Right lobe of liver (tissue), 6 donors: ENCODE measurements around the gene SNAPC3. TPM values are rescaled to one million over a fixed set of nuclear protein-coding genes. Genes with fewer than 3 reads are reported as not detected.

Source experiments
- ATAC-seq, 4 donors: fragments of 200-7000 bp; cut with Tn5 transposase; one replicate each; pipeline ENCODE4 v1.9.1; 2020; ENCODE audit warnings: mild to moderate bottlenecking in 4 of 4, moderate library complexity in 4 of 4
- DNase-seq, 3 donors: peaks; one replicate each; pipeline ENCODE4 v3.0.0-alpha.2; 2020
- H3K27ac ChIP-seq, 3 donors: fragments of 200-600 bp; one replicate each; pipeline ENCODE4 v1.8.0; 2022
- H3K27me3 ChIP-seq, 2 donors: fragments of 200-600 bp; one replicate each; pipeline ENCODE4 v1.8.0; 2022
- H3K36me3 ChIP-seq, 4 donors: fragments of 200-600 bp; sonication (generic) in 1 of 4; one replicate each; pipeline versions ENCODE4 v1.5.1 to v1.8.0; 2017 to 2022; ENCODE audit warnings: control low read depth in 1 of 4
- H3K4me1 ChIP-seq, 4 donors: fragments of 200-600 bp; sonication (generic) in 1 of 4; one replicate each; pipeline versions ENCODE4 v1.5.1 to v1.8.0; 2017 to 2022; ENCODE audit warnings: control low read depth in 1 of 4
- H3K4me3 ChIP-seq, 3 donors: fragments of 200-600 bp; one replicate each; pipeline ENCODE4 v1.8.0; 2022
- H3K9me3 ChIP-seq, 4 donors: fragments of 200-600 bp; sonication (generic) in 1 of 4; one replicate each; pipeline versions ENCODE4 v1.5.1 to v1.8.0; 2017 to 2022; ENCODE audit warnings: control low read depth in 1 of 4
- POLR2A ChIP-seq: fragments of 450-650 bp; IDR thresholded peaks from one replicate; pipeline ENCODE4 v1.6.1; 2017; ENCODE audit warnings: antibody characterized with exemption, mild to moderate bottlenecking
- WGBS: methylation state at CpG from one replicate; pipeline ENCODE4 v1.1.6; 2018; ENCODE audit warnings: low coverage, low lambda C conversion rate; ENCODE audit not compliant: insufficient coverage; ENCODE audit errors: missing lambda C conversion rate; 5-methylcytosine and 5-hydroxymethylcytosine counted together
- intact Hi-C, 2 donors: fragments of 100-400 bp; cut with DNase I; formaldehyde crosslinking; loops; one replicate each; pipeline versions ENCODE4 v1.11.2 to v1.14.1; 2022
- long read RNA-seq: library from polyadenylated mRNA; unstranded; transcript quantifications from one replicate; pipeline ENCODE4 v2.0.0, GENCODE V29; 2019
- total RNA-seq, 6 experiments: library from RNA; depleted of rRNA in 2 of 6; stranded (reverse); fragments of >200 nt in 2 of 6; fragmentation: NEBNext Ultra II Directional in 3 of 6; extraction: Animal tissue kit (Norgen Biotek cat#: 25700) in 3 of 6; gene quantifications; one replicate each; pipeline versions ENCODE4 v1.1.0 to v1.2.4, GENCODE V29; 2016 to 2023
- TF ChIP-seq, protein P1 (sequence below), 4 donors: fragments of 200-600 bp in 3 of 4; fragments of 450-650 bp in 1 of 4; IDR thresholded peaks; one replicate each; pipeline versions ENCODE4 v1.5.1 to v1.8.0; 2016 to 2022; ENCODE audit warnings: antibody characterized with exemption in 4 of 4, mild to moderate bottlenecking in 2 of 4
- donor health status: DM: no; HTN: yes; CAD: no.
- donor health status: DM: no; HTN: no; CAD: no.
- donor health status: DM: no; HTN: no; CAD: no.
- donor health status: DM: no; HTN: yes; CAD: no.
- donor health status: DM: no; HTN: yes; CAD: no.

The SNAPC3 gene
- 10 to 100 TPM in 5 of 6 experiments, 1 to 10 TPM in 1; 9.6 to 13.5 (median 13.3) TPM for total RNA-seq
- long read RNA-seq, full-length matches to known transcripts: 4 of 4 reads
- long read RNA-seq, partial matches to known transcripts: 0 of 4 reads
- long read RNA-seq, other reads (novel, unspliced or antisense): 0 of 4 reads

DNA sequence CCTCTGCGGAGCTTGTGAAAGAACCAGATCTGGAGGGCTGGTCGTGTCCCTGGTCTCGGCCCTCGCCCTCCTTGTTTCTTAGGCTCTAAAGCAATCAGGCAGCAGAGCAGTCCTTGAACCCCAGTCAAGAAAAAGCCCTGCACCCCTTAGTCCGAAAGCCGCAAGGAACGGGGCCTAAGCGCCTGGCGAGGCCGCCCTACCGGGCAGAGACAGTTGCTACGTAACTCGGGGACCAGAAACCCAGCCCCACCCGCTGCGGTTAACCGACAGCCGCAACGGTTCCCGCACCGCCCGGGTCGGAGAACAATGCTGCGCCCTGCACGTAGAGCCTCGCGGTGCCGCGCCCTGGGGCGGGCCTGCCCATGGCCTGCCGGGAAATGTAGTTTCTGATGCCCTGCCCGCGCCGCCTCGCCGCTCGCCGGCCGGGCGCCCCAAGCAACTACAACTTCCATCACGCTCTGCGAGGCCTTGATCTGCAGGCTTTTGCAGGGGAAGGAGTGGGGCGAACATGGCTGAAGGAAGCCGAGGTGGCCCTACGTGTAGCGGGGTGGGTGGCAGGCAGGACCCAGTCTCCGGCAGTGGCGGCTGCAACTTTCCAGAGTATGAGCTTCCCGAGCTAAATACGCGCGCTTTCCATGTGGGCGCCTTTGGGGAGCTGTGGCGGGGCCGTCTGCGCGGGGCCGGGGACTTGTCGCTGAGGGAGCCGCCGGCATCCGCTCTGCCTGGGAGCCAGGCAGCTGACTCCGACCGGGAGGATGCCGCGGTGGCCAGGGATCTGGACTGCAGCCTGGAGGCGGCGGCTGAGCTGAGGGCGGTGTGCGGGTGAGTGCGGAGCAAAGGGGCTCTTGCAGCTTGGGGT, at the start of gene SNAPC3:
SNAPC3 (plus strand) TSS at position 505 of the 859 bp plus-strand sequence; CDS start at position 509, 4 bp downstream.
- DNase-seq: peak; percentile 96
- H3K9me3 ChIP-seq: no peaks in the 10 kb centered on the region
- H3K4me1 ChIP-seq: peaks cover 0 to 10% (median 0%) of the 10 kb centered on the region in 4 donors
- ATAC-seq: peak; percentile 99
- peak within 1 kb of the TSS; percentile 77 to 85 (median 79) for H3K27ac ChIP-seq
- intact Hi-C loops: no loop called here
- H3K36me3 ChIP-seq: peaks cover 0 to 13% (median 0%) of the 10 kb centered on the region in 4 donors
- TF ChIP-seq, protein P1, sequence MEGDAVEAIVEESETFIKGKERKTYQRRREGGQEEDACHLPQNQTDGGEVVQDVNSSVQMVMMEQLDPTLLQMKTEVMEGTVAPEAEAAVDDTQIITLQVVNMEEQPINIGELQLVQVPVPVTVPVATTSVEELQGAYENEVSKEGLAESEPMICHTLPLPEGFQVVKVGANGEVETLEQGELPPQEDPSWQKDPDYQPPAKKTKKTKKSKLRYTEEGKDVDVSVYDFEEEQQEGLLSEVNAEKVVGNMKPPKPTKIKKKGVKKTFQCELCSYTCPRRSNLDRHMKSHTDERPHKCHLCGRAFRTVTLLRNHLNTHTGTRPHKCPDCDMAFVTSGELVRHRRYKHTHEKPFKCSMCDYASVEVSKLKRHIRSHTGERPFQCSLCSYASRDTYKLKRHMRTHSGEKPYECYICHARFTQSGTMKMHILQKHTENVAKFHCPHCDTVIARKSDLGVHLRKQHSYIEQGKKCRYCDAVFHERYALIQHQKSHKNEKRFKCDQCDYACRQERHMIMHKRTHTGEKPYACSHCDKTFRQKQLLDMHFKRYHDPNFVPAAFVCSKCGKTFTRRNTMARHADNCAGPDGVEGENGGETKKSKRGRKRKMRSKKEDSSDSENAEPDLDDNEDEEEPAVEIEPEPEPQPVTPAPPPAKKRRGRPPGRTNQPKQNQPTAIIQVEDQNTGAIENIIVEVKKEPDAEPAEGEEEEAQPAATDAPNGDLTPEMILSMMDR (IDR thresholded peaks at IDR 0.05): peak in 1 of 4 donors; percentile 7
- peak; percentile 67 for TF ChIP-seq POLR2A
- H3K4me3 ChIP-seq: peak within 1 kb of the TSS; percentile 87 to 97 (median 94)
- no peaks in the 10 kb centered on the region for H3K27me3 ChIP-seq
- 0% methylated on average over 6 of the region's 70 CpGs for WGBS

DNA sequence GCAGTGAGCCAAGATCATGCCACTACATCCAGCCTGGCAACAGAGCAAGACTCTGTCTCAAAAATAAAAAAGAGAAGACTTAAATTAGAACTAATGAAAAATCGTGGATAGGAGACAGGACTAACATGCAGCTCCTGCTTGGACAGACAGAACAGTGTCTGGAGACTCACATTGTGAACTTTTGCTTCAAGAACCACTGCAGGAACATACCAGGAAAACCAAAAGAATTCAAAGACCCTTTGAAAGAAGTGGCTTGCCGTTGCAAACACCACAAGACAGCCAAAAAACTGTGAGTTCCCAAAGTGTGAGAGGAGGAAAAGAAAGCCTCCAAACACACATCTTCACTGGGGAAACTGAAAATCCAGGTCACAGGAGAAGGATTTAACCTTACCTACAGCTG, 48.8 kb upstream of the SNAPC3 start:
- intact Hi-C loops: no loop called here
- no peaks in the 10 kb centered on the region for H3K36me3 ChIP-seq
- no peaks in the 10 kb centered on the region for H3K9me3 ChIP-seq
- no peaks in the 10 kb centered on the region for H3K27me3 ChIP-seq
- WGBS: 38% methylated on average over 2 of the region's 2 CpGs
- H3K4me1 ChIP-seq: no peaks in the 10 kb centered on the region
- no peak overlapping the region for H3K4me3 ChIP-seq
- H3K27ac ChIP-seq: no peak overlapping the region
- no peak for ATAC-seq
- DNase-seq: no peak
- TF ChIP-seq, protein P1 (IDR thresholded peaks at IDR 0.05): no peak
- TF ChIP-seq POLR2A: no peak

DNA sequence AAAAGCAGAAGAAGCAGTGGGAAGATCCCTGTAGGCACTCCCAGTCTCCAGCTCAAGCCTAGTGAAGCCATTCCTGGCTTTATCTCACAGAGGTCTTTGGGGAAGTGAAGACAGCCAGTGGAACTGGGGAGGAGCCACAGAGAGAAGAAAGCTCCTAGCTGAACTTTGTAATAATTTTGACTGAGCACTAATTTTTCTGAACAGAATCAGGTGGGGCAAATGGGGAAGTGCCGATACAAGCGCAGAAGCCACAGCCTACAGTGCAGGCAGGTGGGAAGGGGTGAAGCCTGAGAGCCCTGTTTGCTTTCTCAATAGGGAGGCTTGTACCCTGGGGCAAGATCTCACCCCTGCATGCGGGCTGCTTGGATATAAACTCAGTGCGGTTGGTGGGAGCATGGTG, 48.4 kb upstream of the SNAPC3 start:
- no peaks in the 10 kb centered on the region for H3K9me3 ChIP-seq
- WGBS: 78% methylated on average over 2 of the region's 4 CpGs
- intact Hi-C loops: no loop called here
- no peaks in the 10 kb centered on the region for H3K4me1 ChIP-seq
- H3K27ac ChIP-seq: no peak overlapping the region
- no peak overlapping the region for H3K4me3 ChIP-seq
- H3K27me3 ChIP-seq: no peaks in the 10 kb centered on the region
- H3K36me3 ChIP-seq: no peaks in the 10 kb centered on the region
- DNase-seq: no peak
- ATAC-seq: no peak
- no peak for TF ChIP-seq POLR2A
- TF ChIP-seq, protein P1 (IDR thresholded peaks at IDR 0.05): no peak

DNA sequence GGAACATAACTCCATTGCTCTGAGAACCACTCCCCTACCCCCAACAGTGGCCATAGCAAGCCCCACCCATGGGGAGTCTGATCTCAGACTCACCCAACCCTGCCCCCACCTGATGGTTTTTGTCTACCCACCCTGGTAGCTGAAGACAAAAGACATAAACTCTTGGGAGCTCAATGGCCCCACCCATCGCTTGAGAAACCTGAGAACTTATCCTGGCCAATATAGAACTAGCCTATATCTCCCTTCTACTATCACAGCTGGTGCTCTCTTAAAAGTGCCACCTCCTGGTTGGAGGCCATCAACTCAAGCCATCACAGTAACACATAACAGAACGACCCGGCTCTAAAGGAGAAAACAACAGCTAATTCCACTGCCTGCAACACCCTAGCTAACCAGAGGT, 47.9 kb upstream of the SNAPC3 start:
- no peaks in the 10 kb centered on the region for H3K4me1 ChIP-seq
- DNase-seq (no peak), ATAC-seq (no peak)
- intact Hi-C loops: no loop called here
- no peaks in the 10 kb centered on the region for H3K27me3 ChIP-seq
- H3K9me3 ChIP-seq: no peaks in the 10 kb centered on the region
- 89% methylated on average over 2 of the region's 3 CpGs for WGBS
- H3K36me3 ChIP-seq: no peaks in the 10 kb centered on the region
- TF ChIP-seq POLR2A: no peak
- TF ChIP-seq, protein P1 (IDR thresholded peaks at IDR 0.05): no peak
- no peak overlapping the region for H3K27ac ChIP-seq
- H3K4me3 ChIP-seq: no peak overlapping the region
